ENCODE data around the gene POC1A. TPM values are rescaled to one million over a fixed set of nuclear protein-coding genes. Genes with fewer than 3 reads are reported as not detected.

Gene POC1A
- total and polyA plus RNA-seq, 2 donors (not counting 1 experiment from before 2014, with no cell fraction given), result 1.7 to 2.8 TPM

GRCh38 chr3:52084954-52085680 is 69.1 kb downstream of the POC1A start:
- H3K27ac Mint-ChIP-seq, result no peak overlapping the region
- H3K9me3 Mint-ChIP-seq (ENCODE audit: insufficient read depth), result no peaks in the 10 kb centered on the region
- Histone ChIP-seq H3K36me3 (replicated peaks in 1 of 2; ENCODE audit: control extremely low read depth in 1 of 2, control insufficient read depth in 1 of 2, extremely low read depth in 1 of 2, insufficient read depth in 2 of 2, low read length in 1 of 2) (no peaks in the 10 kb centered on the region), H3K9ac (ENCODE audit: low read length) (no peak overlapping the region), H4K20me1 (ENCODE audit: control insufficient read depth, insufficient read depth, low read length, poor library complexity, severe bottlenecking) (no peaks in the 10 kb centered on the region), H3K4me1 (ENCODE audit: control insufficient read depth in 2 of 2, insufficient read depth in 2 of 2, low read length in 2 of 2) (peaks cover 0 to 6% of the 10 kb centered on the region in 2 donors), H3K9me3 (ENCODE audit: control extremely low read depth in 1 of 3, control insufficient read depth in 2 of 3, insufficient read depth in 1 of 3, low read length in 2 of 3) (no peaks in the 10 kb centered on the region), H3K4me2 (replicated peaks; ENCODE audit: low read depth, low read length, poor library complexity, severe bottlenecking) (no peak overlapping the region), H3K27ac (ENCODE audit: low read length in 2 of 2) (no peak overlapping the region), H3K79me2 (ENCODE audit: control insufficient read depth, insufficient read depth, low read length) (no peaks in the 10 kb centered on the region), H2AFZ (ENCODE audit: insufficient read depth, low read depth, low read length, poor library complexity, severe bottlenecking) (no peak overlapping the region), H3K27me3 (replicated peaks in 1 of 4; ENCODE audit: control extremely low read depth in 1 of 4, control insufficient read depth in 3 of 4, insufficient read depth in 4 of 4, low read length in 3 of 4) (no peaks in the 10 kb centered on the region), H3K4me3 (ENCODE audit: control extremely low read depth in 1 of 5, extremely low read depth in 1 of 5, insufficient read depth in 1 of 5, low read depth in 2 of 5, low read length in 4 of 5) (no peak overlapping the region)
- H3K27me3 Mint-ChIP-seq, result no peaks in the 10 kb centered on the region
- no peak for ATAC-seq (ENCODE audit: low read depth)
- no peak for DNase-seq
- peaks cover 9% of the 10 kb centered on the region for H3K4me1 Mint-ChIP-seq
- WGBS (ENCODE audit: insufficient coverage), result 94% methylated on average over 12 of the region's 13 CpGs
- TF ChIP-seq EZH2 (IDR thresholded peaks at IDR 0.05; ENCODE audit: borderline replicate concordance, insufficient read depth, low read depth, low read length, poor library complexity, severe bottlenecking) (no peak), CTCF (IDR thresholded peaks at IDR 0.05) (no peak)
- no peak overlapping the region for H3K4me3 Mint-ChIP-seq
- POLR2A ChIA-PET, result no interaction called here
- intact Hi-C loops (cut with micrococcal nuclease), result no loop called here
- CTCF ChIA-PET, result no interaction called here

GRCh38 chr3:52084216-52084945 is 69.8 kb downstream of the POC1A start:
- no peaks in the 10 kb centered on the region for H3K27me3 Mint-ChIP-seq
- Histone ChIP-seq H3K79me2 (ENCODE audit: control insufficient read depth, insufficient read depth, low read length) (no peaks in the 10 kb centered on the region), H3K4me2 (replicated peaks; ENCODE audit: low read depth, low read length, poor library complexity, severe bottlenecking) (no peak overlapping the region), H4K20me1 (ENCODE audit: control insufficient read depth, insufficient read depth, low read length, poor library complexity, severe bottlenecking) (no peaks in the 10 kb centered on the region), H2AFZ (ENCODE audit: insufficient read depth, low read depth, low read length, poor library complexity, severe bottlenecking) (no peak overlapping the region), H3K4me3 (ENCODE audit: control extremely low read depth in 1 of 5, extremely low read depth in 1 of 5, insufficient read depth in 1 of 5, low read depth in 2 of 5, low read length in 4 of 5) (no peak overlapping the region), H3K9me3 (ENCODE audit: control extremely low read depth in 1 of 3, control insufficient read depth in 2 of 3, insufficient read depth in 1 of 3, low read length in 2 of 3) (no peaks in the 10 kb centered on the region), H3K4me1 (ENCODE audit: control insufficient read depth in 2 of 2, insufficient read depth in 2 of 2, low read length in 2 of 2) (peaks cover 0 to 6% of the 10 kb centered on the region in 2 donors), H3K9ac (ENCODE audit: low read length) (no peak overlapping the region), H3K36me3 (replicated peaks in 1 of 2; ENCODE audit: control extremely low read depth in 1 of 2, control insufficient read depth in 1 of 2, extremely low read depth in 1 of 2, insufficient read depth in 2 of 2, low read length in 1 of 2) (no peaks in the 10 kb centered on the region), H3K27ac (ENCODE audit: low read length in 2 of 2) (no peak overlapping the region), H3K27me3 (replicated peaks in 1 of 4; ENCODE audit: control extremely low read depth in 1 of 4, control insufficient read depth in 3 of 4, insufficient read depth in 4 of 4, low read length in 3 of 4) (no peaks in the 10 kb centered on the region)
- ATAC-seq (ENCODE audit: low read depth) (no peak), DNase-seq (no peak)
- H3K9me3 Mint-ChIP-seq (ENCODE audit: insufficient read depth), result no peaks in the 10 kb centered on the region
- WGBS (ENCODE audit: insufficient coverage), result 97% methylated on average over 9 of the region's 9 CpGs
- ChIA-PET CTCF (no interaction called here), POLR2A (no interaction called here)
- intact Hi-C loops (cut with micrococcal nuclease), result no loop called here
- TF ChIP-seq CTCF (IDR thresholded peaks at IDR 0.05) (no peak), EZH2 (IDR thresholded peaks at IDR 0.05; ENCODE audit: borderline replicate concordance, insufficient read depth, low read depth, low read length, poor library complexity, severe bottlenecking) (no peak)
- H3K27ac Mint-ChIP-seq, result no peak overlapping the region
- peaks cover 9% of the 10 kb centered on the region for H3K4me1 Mint-ChIP-seq
- no peak overlapping the region for H3K4me3 Mint-ChIP-seq
